GM18507 (cell line): ENCODE data around the gene DBN1.

Experiments
- DNase-seq: peaks from one replicate; pipeline ENCODE4 v3.0.0; 2011; ENCODE audit warnings: low read depth; ENCODE audit not compliant: insufficient read length; ENCODE audit errors: extremely low spot score
- FAIRE-seq: peaks from 2 replicates; lab custom pipeline; 2011; peaks lifted over from hg19 to GRCh38; lab: Jason Lieb, UNC

Gene DBN1

GRCh38 chr5:177476531-177477233 is 3.2 kb upstream of the DBN1 start:
- DNase-seq (no peak), FAIRE-seq (no peak)

- FAIRE-seq = no peak
These were observed 2.4 kb upstream of the DBN1 start for GRCh38 chr5:177475563-177476427.

GRCh38 chr5:177474846-177475562 is 1.6 kb upstream of the DBN1 start:
- FAIRE-seq (no peak), DNase-seq (no peak)

More at GRCh38 chr5:177475563-177476427, 2.4 kb upstream of the DBN1 start:
- no peak for DNase-seq

GRCh38 chr5:177474002-177474476 is 605 bp upstream of the DBN1 start:
- no peak for DNase-seq
- no peak for FAIRE-seq

- FAIRE-seq (no peak), DNase-seq (no peak)
These were observed 683 bp downstream of the DBN1 start for GRCh38 chr5:177472460-177473442.

DNA sequence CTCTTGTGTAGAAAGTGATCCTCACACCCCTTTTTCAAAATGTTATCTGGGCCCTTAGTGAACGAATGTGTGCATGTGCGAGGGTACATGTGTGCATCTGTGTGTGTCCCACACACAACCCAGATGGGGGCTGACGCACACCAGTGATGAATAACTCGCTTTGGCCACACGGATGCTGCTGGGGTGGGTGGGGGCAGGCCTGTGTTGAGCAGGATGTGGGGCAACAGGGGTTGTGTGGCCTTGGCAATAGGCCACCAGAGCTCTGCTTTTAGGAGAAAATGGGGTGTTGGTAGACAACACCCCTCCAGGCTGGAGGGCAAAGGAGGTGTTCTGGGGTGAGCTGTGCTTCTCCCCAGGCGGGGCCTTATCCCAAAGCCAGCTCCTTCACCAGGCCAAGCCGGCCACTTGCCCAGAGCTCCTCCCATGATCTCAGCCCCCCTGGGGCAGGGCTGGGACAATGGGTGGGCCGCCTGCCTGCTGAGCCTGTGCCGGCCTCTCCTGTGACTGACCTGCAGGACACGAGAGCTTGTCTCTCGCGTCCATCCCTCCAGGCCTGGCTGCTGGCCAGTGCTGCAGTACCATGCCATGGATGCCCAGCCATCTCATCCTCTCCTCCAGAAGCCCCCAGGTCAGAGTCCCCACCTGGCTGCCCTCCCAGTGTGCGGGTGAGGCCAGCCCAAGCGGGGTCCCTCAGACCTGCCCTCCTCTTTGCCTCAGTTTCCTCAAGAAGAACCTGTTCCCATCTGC is 1.7 kb downstream of the DBN1 start:
- no peak for DNase-seq
- no peak for FAIRE-seq

- FAIRE-seq = no peak
- no peak for DNase-seq
These were observed 2.5 kb downstream of the DBN1 start for GRCh38 chr5:177470759-177471536.

DNA sequence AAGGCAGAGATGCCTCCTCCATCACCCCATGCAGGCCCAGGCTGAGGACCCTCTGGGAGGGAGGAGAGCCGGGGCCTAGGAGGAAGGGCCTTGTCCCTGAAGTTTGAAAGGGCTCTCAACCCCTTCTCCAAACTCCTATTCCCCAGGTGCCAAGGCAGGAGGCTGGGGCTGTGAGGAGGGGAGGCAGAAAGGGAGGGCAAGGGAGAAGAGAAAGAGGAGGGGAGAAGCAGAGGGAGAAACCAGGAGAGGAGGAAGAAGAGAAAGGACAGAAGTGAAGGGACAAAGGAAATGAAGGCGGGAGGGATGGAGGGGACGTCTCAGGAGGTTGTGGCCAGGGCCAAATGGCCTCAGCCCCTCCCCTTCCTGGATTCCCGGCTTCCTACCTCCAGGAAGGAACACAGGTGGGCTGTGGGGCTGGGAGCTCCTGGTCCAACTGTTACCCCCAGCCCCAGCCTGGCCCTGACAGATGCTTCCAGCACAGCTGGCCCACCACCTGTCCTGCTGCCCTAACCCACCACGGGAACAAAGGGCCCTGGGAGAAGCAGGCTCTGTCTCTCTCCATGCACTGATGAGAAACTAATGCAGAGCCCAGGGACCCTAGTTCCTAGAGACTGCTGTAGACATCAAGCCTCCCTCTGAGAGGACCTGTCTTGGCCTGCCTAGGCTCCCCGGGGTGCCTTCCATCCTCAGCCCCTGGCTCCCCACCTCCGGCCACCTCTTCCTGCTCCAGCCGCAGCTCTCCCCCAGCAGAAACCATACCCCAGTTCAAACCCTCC is 3.5 kb downstream of the DBN1 start:
- DNase-seq (no peak), FAIRE-seq (no peak)

GRCh38 chr5:177468685-177469628 is 4.5 kb downstream of the DBN1 start:
- DNase-seq (no peak), FAIRE-seq (no peak)

GRCh38 chr5:177468329-177468684 is 5.1 kb downstream of the DBN1 start:
- DNase-seq (no peak), FAIRE-seq (no peak)

DNA sequence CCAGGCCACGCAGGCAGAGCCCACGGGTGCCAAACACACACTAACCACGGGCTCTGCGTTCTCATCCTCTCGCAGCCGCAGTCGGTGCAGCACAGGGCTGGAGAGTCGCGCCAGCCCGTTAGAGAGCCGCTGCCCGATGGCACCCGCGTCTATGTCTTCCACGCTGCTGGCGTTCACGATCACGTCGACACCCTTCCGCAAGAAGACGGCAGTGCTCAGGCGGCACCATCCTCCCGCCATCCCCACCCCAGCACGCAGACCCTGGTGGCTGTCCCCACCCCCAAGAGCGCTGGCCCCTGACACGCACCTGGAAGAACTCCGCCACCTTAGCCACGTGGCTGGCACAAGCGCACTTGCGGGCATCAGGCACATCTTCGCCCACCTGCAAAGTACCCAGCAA is 6.0 kb downstream of the DBN1 start:
- FAIRE-seq (no peak), DNase-seq (no peak)

GRCh38 chr5:177466861-177467260 is 6.6 kb downstream of the DBN1 start:
- DNase-seq (no peak), FAIRE-seq (no peak)

DNA sequence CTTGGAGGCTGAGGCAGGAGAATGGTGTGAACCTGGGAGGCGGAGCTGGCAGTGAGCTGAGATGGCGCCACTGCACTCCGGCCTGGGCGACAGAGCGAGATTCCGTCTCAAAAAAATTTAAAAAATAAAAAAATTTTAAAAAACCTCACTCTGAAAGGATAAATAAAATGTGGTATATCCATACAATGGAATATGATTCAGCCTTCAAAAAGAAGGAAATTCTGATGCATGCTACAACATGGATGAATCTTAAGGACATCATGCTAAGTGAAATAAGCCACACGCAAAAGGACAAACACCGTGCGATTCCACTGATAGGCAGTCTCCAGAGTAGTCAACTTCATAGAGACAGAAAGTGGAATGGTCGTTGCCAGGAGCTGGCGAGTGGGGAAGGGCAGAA is 8.4 kb downstream of the DBN1 start:
- FAIRE-seq = no peak

GRCh38 chr5:177462021-177462670 is 11.3 kb downstream of the DBN1 start:
- no peak for FAIRE-seq
- DNase-seq = no peak

More for the DNA sequence above, 8.4 kb downstream of the DBN1 start:
- DNase-seq = no peak

- no peak for DNase-seq
- no peak for FAIRE-seq
These were observed 13.4 kb downstream of the DBN1 start for GRCh38 chr5:177459819-177460628.
